OCI-LY3 (cell line): ENCODE data around the gene EPHA8.

ENCODE experiments used
- H2AFZ ChIP-seq: fragments of 200-600, 300-600 bp; shearing (Covaris generic); 2 replicates; pipeline ENCODE4 v1.6.0; 2014; ENCODE audit warnings: antibody characterized with exemption, low read depth, low read length
- H3K27ac ChIP-seq: fragments of 200-600, 300-600 bp; sonication (generic); 2 replicates; pipeline ENCODE4 v1.5.1; 2014; ENCODE audit warnings: mild to moderate bottlenecking, low read length, moderate library complexity, mixed read lengths
- H3K27me3 ChIP-seq: fragments of 200-600, 300-600 bp; sonication (generic); 2 replicates; pipeline ENCODE4 v1.6.1; 2014; ENCODE audit warnings: low read depth, low read length, mixed read lengths
- H3K36me3 ChIP-seq: fragments of 200-600, 300-600 bp; sonication (generic); replicated peaks from 2 replicates; pipeline ENCODE3; 2014; ENCODE audit warnings: low read depth, low read length, mixed read lengths
- H3K4me1 ChIP-seq: fragments of 300-600, 200-600 bp; sonication (generic); 2 replicates; pipeline ENCODE4 v1.6.1; 2014; ENCODE audit warnings: low read length, mixed read lengths
- H3K4me2 ChIP-seq: fragments of 200-600, 300-600 bp; sonication (generic); 2 replicates; pipeline ENCODE4 v1.6.1; 2014; ENCODE audit warnings: low read length, mixed read lengths
- H3K4me3 ChIP-seq: fragments of 300-600, 200-600 bp; sonication (generic); 2 replicates; pipeline ENCODE4 v1.5.1; 2014; ENCODE audit warnings: antibody characterized with exemption, mild to moderate bottlenecking, low read length, moderate library complexity
- H3K79me2 ChIP-seq: fragments of 300-600, 200-600 bp; shearing (Covaris generic); 2 replicates; pipeline ENCODE4 v1.6.1; 2014; ENCODE audit warnings: mild to moderate bottlenecking, low read length, mixed read lengths
- H3K9ac ChIP-seq: fragments of 300-600, 200-600 bp; shearing (Covaris generic); 2 replicates; pipeline ENCODE4 v1.6.0; 2014; ENCODE audit warnings: mild to moderate bottlenecking, low read length, moderate library complexity
- H3K9me3 ChIP-seq: fragments of 200-600, 300-600 bp; shearing (Covaris generic); 2 replicates; pipeline ENCODE4 v1.6.1; 2014; ENCODE audit warnings: low read length, mixed read lengths; ENCODE audit not compliant: insufficient read depth
- H4K20me1 ChIP-seq: fragments of 200-600, 300-600 bp; sonication (generic); 2 replicates; pipeline ENCODE4 v1.6.1; 2016; ENCODE audit warnings: low read length, mixed read lengths; ENCODE audit not compliant: insufficient read depth
- EZH2phosphoT487 ChIP-seq: fragments of 200-600 bp; shearing (Covaris generic); IDR thresholded peaks from 2 replicates; pipeline ENCODE4 v1.6.1; 2018; ENCODE audit warnings: antibody characterized with exemption, mixed run types, low read depth
- TF ChIP-seq, protein P1 (sequence below): fragments of 200-600, 300-600 bp; sonication (generic); IDR thresholded peaks from 2 replicates; pipeline ENCODE4 v1.5.1; 2014; ENCODE audit warnings: antibody characterized with exemption, low read length, low read depth

EPHA8 gene

GRCh38 chr1:22582661-22583635, 19.7 kb downstream of the EPHA8 start:
- Histone ChIP-seq H3K27me3 (no peaks in the 10 kb centered on the region), H3K79me2 (no peaks in the 10 kb centered on the region), H3K27ac (no peak overlapping the region), H3K9me3 (no peaks in the 10 kb centered on the region), H4K20me1 (no peaks in the 10 kb centered on the region), H2AFZ (no peak overlapping the region), H3K9ac (no peak overlapping the region), H3K4me3 (no peak overlapping the region), H3K4me2 (no peak overlapping the region), H3K36me3 (no peaks in the 10 kb centered on the region), H3K4me1 (no peaks in the 10 kb centered on the region)
- TF ChIP-seq, protein P1, sequence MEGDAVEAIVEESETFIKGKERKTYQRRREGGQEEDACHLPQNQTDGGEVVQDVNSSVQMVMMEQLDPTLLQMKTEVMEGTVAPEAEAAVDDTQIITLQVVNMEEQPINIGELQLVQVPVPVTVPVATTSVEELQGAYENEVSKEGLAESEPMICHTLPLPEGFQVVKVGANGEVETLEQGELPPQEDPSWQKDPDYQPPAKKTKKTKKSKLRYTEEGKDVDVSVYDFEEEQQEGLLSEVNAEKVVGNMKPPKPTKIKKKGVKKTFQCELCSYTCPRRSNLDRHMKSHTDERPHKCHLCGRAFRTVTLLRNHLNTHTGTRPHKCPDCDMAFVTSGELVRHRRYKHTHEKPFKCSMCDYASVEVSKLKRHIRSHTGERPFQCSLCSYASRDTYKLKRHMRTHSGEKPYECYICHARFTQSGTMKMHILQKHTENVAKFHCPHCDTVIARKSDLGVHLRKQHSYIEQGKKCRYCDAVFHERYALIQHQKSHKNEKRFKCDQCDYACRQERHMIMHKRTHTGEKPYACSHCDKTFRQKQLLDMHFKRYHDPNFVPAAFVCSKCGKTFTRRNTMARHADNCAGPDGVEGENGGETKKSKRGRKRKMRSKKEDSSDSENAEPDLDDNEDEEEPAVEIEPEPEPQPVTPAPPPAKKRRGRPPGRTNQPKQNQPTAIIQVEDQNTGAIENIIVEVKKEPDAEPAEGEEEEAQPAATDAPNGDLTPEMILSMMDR, result no peak
- no peak for TF ChIP-seq EZH2phosphoT487

DNA sequence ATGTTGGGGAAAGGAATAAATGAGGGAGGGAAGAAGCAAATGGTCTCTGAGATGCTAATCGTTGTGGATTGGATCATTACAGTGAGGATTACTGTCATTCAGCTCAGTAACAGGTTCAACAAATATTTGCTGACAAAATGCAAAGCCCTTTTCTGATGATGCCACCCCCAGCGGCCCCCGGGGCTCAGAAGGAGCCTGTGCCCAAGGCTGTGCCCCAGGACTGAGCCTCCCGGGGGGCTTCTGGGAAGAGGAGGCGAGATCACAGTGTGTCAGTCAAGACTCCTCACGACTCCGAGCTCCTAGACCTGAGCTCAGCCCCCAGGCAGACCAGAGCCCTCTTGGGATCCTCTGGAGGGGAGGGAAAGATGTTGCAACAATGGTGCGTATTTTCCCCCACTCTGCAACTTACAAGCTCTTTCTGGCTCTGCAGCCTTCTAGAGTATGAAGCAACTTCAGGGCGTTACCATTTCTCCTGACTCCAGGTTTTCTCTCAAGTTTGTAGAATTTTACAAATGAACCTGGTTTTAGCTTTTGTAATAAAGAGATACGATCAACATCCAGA, 20.8 kb downstream of the EPHA8 start:
- H3K79me2 ChIP-seq, result no peaks in the 10 kb centered on the region
- H3K36me3 ChIP-seq, result no peaks in the 10 kb centered on the region
- H2AFZ ChIP-seq, result no peak overlapping the region
- TF ChIP-seq, protein P1, result no peak
- no peak for TF ChIP-seq EZH2phosphoT487
- no peak overlapping the region for H3K9ac ChIP-seq
- no peak overlapping the region for H3K4me3 ChIP-seq
- no peaks in the 10 kb centered on the region for H3K4me1 ChIP-seq
- no peak overlapping the region for H3K4me2 ChIP-seq
- no peak overlapping the region for H3K27ac ChIP-seq
- H4K20me1 ChIP-seq, result no peaks in the 10 kb centered on the region
- H3K9me3 ChIP-seq, result no peaks in the 10 kb centered on the region
- no peaks in the 10 kb centered on the region for H3K27me3 ChIP-seq

DNA sequence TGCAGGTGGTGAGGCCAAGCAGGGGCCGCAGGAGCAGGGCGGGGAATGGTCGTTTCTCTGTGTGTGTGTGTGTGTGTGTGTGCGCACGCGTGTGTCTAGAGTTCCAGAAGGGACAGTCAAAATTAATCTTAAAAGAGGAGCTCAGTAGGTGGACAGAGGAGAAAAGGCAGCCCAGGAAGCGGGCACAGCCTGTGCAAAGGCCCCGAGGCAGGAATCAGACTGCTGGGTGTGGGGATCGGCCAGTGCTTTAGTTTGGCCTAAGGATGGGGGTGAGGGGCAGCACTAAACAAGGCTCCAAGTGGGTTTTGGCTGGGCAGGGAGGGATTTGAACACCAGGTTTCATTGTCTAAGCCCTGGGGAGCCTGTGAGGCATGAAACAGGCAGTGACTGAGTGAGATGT, 21.7 kb downstream of the EPHA8 start:
- no peaks in the 10 kb centered on the region for H3K4me1 ChIP-seq
- H3K79me2 ChIP-seq, result no peaks in the 10 kb centered on the region
- no peaks in the 10 kb centered on the region for H3K36me3 ChIP-seq
- H3K9ac ChIP-seq, result no peak overlapping the region
- H4K20me1 ChIP-seq, result no peaks in the 10 kb centered on the region
- H3K27me3 ChIP-seq, result no peaks in the 10 kb centered on the region
- H3K4me3 ChIP-seq, result no peak overlapping the region
- no peak overlapping the region for H3K27ac ChIP-seq
- no peak for TF ChIP-seq EZH2phosphoT487
- TF ChIP-seq, protein P1, result no peak
- H3K9me3 ChIP-seq, result no peaks in the 10 kb centered on the region
- no peak overlapping the region for H3K4me2 ChIP-seq
- H2AFZ ChIP-seq, result no peak overlapping the region

GRCh38 chr1:22585471-22585870, 22.2 kb downstream of the EPHA8 start:
- Histone ChIP-seq H2AFZ (no peak overlapping the region), H3K4me1 (no peaks in the 10 kb centered on the region), H3K4me3 (no peak overlapping the region), H4K20me1 (no peaks in the 10 kb centered on the region), H3K79me2 (no peaks in the 10 kb centered on the region), H3K9me3 (no peaks in the 10 kb centered on the region), H3K27ac (no peak overlapping the region), H3K36me3 (no peaks in the 10 kb centered on the region), H3K9ac (no peak overlapping the region), H3K4me2 (no peak overlapping the region), H3K27me3 (no peaks in the 10 kb centered on the region)
- TF ChIP-seq, protein P1, result no peak
- no peak for TF ChIP-seq EZH2phosphoT487
